HEK293 (cell line): ENCODE data around the gene DNER.

Experiments used
- CTCF ChIA-PET: fragments of 350-600 bp; formaldehyde crosslinking; extraction: SDS; loops from one replicate; lab custom pipeline; 2021; ENCODE audit warnings: antibody characterized with exemption; lab: Yijun Ruan, JAX
- POLR2A ChIA-PET: fragments of 300-600 bp; formaldehyde crosslinking; extraction: SDS; loops from one replicate; lab custom pipeline; 2020; ENCODE audit warnings: antibody characterized with exemption, inconsistent platforms; lab: Yijun Ruan, JAX
- H3K27ac ChIP-seq: fragments of 200-500 bp; sonication (Bioruptor generic); 2 replicates; pipeline ENCODE4 v1.5.1; 2014; ENCODE audit warnings: low read depth, low read length, control low read depth, inconsistent platforms; ENCODE audit errors: extremely low read depth
- H3K36me3 ChIP-seq, 2 experiments: fragments of 200-500 bp in 1 of 2; sonication (Bioruptor generic) in 1 of 2; 1 replicate in 1 of 2; 2 replicates in 1 of 2; pipeline ENCODE4 v1.5.1; 2014 to 2017; ENCODE audit warnings: inconsistent platforms in 2 of 2, low read length in 2 of 2; ENCODE audit not compliant: control insufficient read depth in 2 of 2, insufficient read depth in 1 of 2
- H3K4me1 ChIP-seq: fragments of 200-500 bp; sonication (Bioruptor generic); 2 replicates; pipeline ENCODE4 v1.5.1; 2014; ENCODE audit warnings: mild to moderate bottlenecking, low read length, inconsistent platforms; ENCODE audit not compliant: control insufficient read depth, insufficient read depth
- H3K4me3 ChIP-seq: 2 replicates; pipeline ENCODE4 v1.5.1; 2011; ENCODE audit warnings: low read depth, mild to moderate bottlenecking, control low read depth, low read length, moderate library complexity
- H3K9me3 ChIP-seq: fragments of 200-500 bp; sonication (Bioruptor generic); 2 replicates; pipeline ENCODE4 v1.5.1; 2014; ENCODE audit warnings: low read depth, low read length, inconsistent platforms; ENCODE audit not compliant: control insufficient read depth, insufficient read depth
- PBX3 ChIP-seq: sonication (generic); formaldehyde crosslinking; IDR thresholded peaks from 2 replicates; pipeline ENCODE4 v1.8.1; 2022; ENCODE audit warnings: mild to moderate bottlenecking, moderate library complexity, missing genetic modification reagents
- ZBTB11 ChIP-seq: fragments of 450-650 bp; formaldehyde crosslinking; conservative IDR thresholded peaks from 2 replicates; pipeline ENCODE4 v1.5.1; 2016; ENCODE audit warnings: low read depth, missing biosample characterization, missing genetic modification characterization
- ZBTB21 ChIP-seq: fragments of 450-650 bp; formaldehyde crosslinking; IDR thresholded peaks from 2 replicates; pipeline ENCODE4 v1.5.1; 2017; ENCODE audit warnings: missing biosample characterization, missing genetic modification characterization
- ZBTB8A ChIP-seq: fragments of 450-650 bp; formaldehyde crosslinking; IDR thresholded peaks from 2 replicates; pipeline ENCODE4 v1.5.1; 2016; ENCODE audit warnings: missing biosample characterization, missing genetic modification characterization
- ZFP69B ChIP-seq: fragments of 450-650 bp; formaldehyde crosslinking; IDR thresholded peaks from 2 replicates; pipeline ENCODE4 v1.5.1; 2016; ENCODE audit warnings: missing biosample characterization, missing genetic modification characterization
- ZNF19 ChIP-seq: fragments of 450-650 bp; formaldehyde crosslinking; IDR thresholded peaks from 2 replicates; pipeline ENCODE4; 2016; ENCODE audit warnings: missing biosample characterization, missing genetic modification characterization, low read depth
- ZNF23 ChIP-seq: fragments of 450-650 bp; formaldehyde crosslinking; IDR thresholded peaks from 2 replicates; pipeline ENCODE4 v1.5.1; 2016; ENCODE audit warnings: missing biosample characterization, missing genetic modification characterization, borderline replicate concordance
- ZNF266 ChIP-seq: fragments of 450-650 bp; formaldehyde crosslinking; IDR thresholded peaks from 2 replicates; pipeline ENCODE4 v1.5.1; 2016; ENCODE audit warnings: missing biosample characterization, missing genetic modification characterization, low read depth
- ZNF449 ChIP-seq: fragments of 450-650 bp; formaldehyde crosslinking; IDR thresholded peaks from 2 replicates; pipeline ENCODE4 v1.5.1; 2017; ENCODE audit warnings: missing biosample characterization, mild to moderate bottlenecking, missing genetic modification characterization, moderate library complexity
- ZNF513 ChIP-seq: fragments of 450-650 bp; IDR thresholded peaks from 2 replicates; pipeline ENCODE4 v1.5.1; 2018; ENCODE audit warnings: missing biosample characterization, missing genetic modification characterization
- ZNF670 ChIP-seq: fragments of 450-650 bp; formaldehyde crosslinking; IDR thresholded peaks from 2 replicates; pipeline ENCODE4 v1.5.1; 2016; ENCODE audit warnings: missing biosample characterization, missing genetic modification characterization, low read depth
- ZNF843 ChIP-seq: fragments of 450-650 bp; formaldehyde crosslinking; IDR thresholded peaks from 2 replicates; pipeline ENCODE4 v1.5.1; 2016; ENCODE audit warnings: missing biosample characterization, missing genetic modification characterization

Gene DNER

GRCh38 chr2:229566370-229566769 is 148.0 kb downstream of the DNER start:
- POLR2A ChIA-PET, result no interaction called here

GRCh38 chr2:229564300-229564907 is 150.0 kb downstream of the DNER start:
- Histone ChIP-seq H3K27ac (no peak overlapping the region), H3K9me3 (no peaks in the 10 kb centered on the region), H3K36me3 (no peaks in the 10 kb centered on the region), H3K4me1 (no peaks in the 10 kb centered on the region), H3K4me3 (no peak overlapping the region)
- no peak for TF ChIP-seq ZBTB8A (tag by site-specific recombination)
- peak; percentile 82 for TF ChIP-seq ZNF513 (tag by site-specific recombination)
- CTCF ChIA-PET, result no interaction called here
- POLR2A ChIA-PET, result no interaction called here

More at GRCh38 chr2:229566370-229566769, 148.0 kb downstream of the DNER start:
- H3K9me3 ChIP-seq, result no peaks in the 10 kb centered on the region
- TF ChIP-seq ZNF19 (tag by site-specific recombination) (no peak), ZBTB21 (no peak), ZNF449 (tag by site-specific recombination) (no peak), ZNF266 (tag by site-specific recombination) (no peak), ZNF513 (tag by site-specific recombination) (no peak), ZFP69B (tag by site-specific recombination) (no peak), ZNF670 (tag by site-specific recombination) (no peak), ZBTB11 (tag by site-specific recombination) (no peak), PBX3 (CRISPR knock-in tag) (no peak), ZNF23 (tag by site-specific recombination) (no peak), ZNF843 (tag by site-specific recombination) (no peak)
- H3K27ac ChIP-seq, result no peak overlapping the region
- no peaks in the 10 kb centered on the region for H3K36me3 ChIP-seq
- H3K4me1 ChIP-seq, result no peaks in the 10 kb centered on the region
- CTCF ChIA-PET, result interaction anchor here (0.9 kb wide), 1 partner anchor 9 kb away, joined by 3 read pairs; no protein-coding TSS in a partner anchor
- H3K4me3 ChIP-seq, result no peak overlapping the region
